Naive thymus-derived CD4-positive, alpha-beta T cell (primary cell): ENCODE data around the gene CAMK1G. TPM values are rescaled to one million over a fixed set of nuclear protein-coding genes. Genes with fewer than 3 reads are reported as not detected.

Experiments
- ATAC-seq: fragments of 150-1000 bp; cut with Tn5 transposase; 2 replicates; pipeline ENCODE4 v1.10.0; 2021; ENCODE audit warnings: mild to moderate bottlenecking, moderate library complexity
- CTCF ChIA-PET: fragments of 350-600 bp; sonication (Branson Sonifier 250); formaldehyde crosslinking; loops from one replicate; lab custom pipeline; 2021; ENCODE audit warnings: antibody characterized with exemption; lab: Charles Lee
- POLR2A ChIA-PET: fragments of 350-600 bp; sonication (Branson Sonifier 250); formaldehyde crosslinking; loops from one replicate; lab custom pipeline; 2021; ENCODE audit warnings: antibody characterized with exemption, inconsistent platforms; lab: Charles Lee
- DNase-seq, 9 donors: peaks; one replicate each; pipeline versions ENCODE4 v3.0.0 to v3.0.0-alpha.2; 2020 to 2022; ENCODE audit warnings: mixed read lengths in 1 of 9
- H3K27ac ChIP-seq: one replicate; pipeline ENCODE4 v1.7.0; 2013; ENCODE audit warnings: mild to moderate bottlenecking, low read depth, low read length, moderate library complexity
- H3K27me3 ChIP-seq, 2 donors: one replicate each; pipeline ENCODE4 v1.7.0; 2013; ENCODE audit warnings: low read length in 2 of 2, mild to moderate bottlenecking in 2 of 2, moderate library complexity in 2 of 2; ENCODE audit not compliant: control insufficient read depth in 2 of 2, insufficient read depth in 2 of 2
- H3K36me3 ChIP-seq, 3 experiments: 1 replicate in 2 of 3; 2 replicates in 1 of 3; pipeline ENCODE4 v1.7.0; 2013; ENCODE audit warnings: low read length in 3 of 3, mild to moderate bottlenecking in 3 of 3, moderate library complexity in 1 of 3; ENCODE audit not compliant: insufficient read depth in 3 of 3, control insufficient read depth in 2 of 3
- H3K4me1 ChIP-seq, 2 donors: one replicate each; pipeline ENCODE4 v1.7.0; 2013; ENCODE audit warnings: low read length in 2 of 2, mild to moderate bottlenecking in 2 of 2, moderate library complexity in 1 of 2; ENCODE audit not compliant: control insufficient read depth in 2 of 2, insufficient read depth in 2 of 2
- H3K4me3 ChIP-seq: 2 replicates; pipeline ENCODE4 v1.7.0; 2013; ENCODE audit warnings: mild to moderate bottlenecking, low read length
- H3K9me3 ChIP-seq, 3 experiments: 1 replicate in 2 of 3; 2 replicates in 1 of 3; pipeline ENCODE4 v1.7.0; 2013; ENCODE audit warnings: low read length in 3 of 3; ENCODE audit not compliant: control insufficient read depth in 2 of 3
- H3K27ac Mint-ChIP-seq, 9 donors: one replicate each; pipeline ENCODE4 v1.8.0; 2020 to 2022; ENCODE audit warnings: mixed read lengths in 9 of 9, mild to moderate bottlenecking in 8 of 9, moderate library complexity in 5 of 9, inconsistent platforms in 2 of 9
- H3K27me3 Mint-ChIP-seq, 5 donors: one replicate each; pipeline ENCODE4 v1.8.0; 2021 to 2022; ENCODE audit warnings: mixed read lengths in 5 of 5, mild to moderate bottlenecking in 1 of 5
- H3K36me3 Mint-ChIP-seq, 5 donors: one replicate each; pipeline ENCODE4 v1.8.0; 2020 to 2022; ENCODE audit warnings: mixed read lengths in 5 of 5, mild to moderate bottlenecking in 3 of 5, inconsistent platforms in 1 of 5
- H3K4me1 Mint-ChIP-seq, 7 donors: one replicate each; pipeline ENCODE4 v1.8.0; 2020 to 2022; ENCODE audit warnings: mixed read lengths in 7 of 7, mild to moderate bottlenecking in 3 of 7, inconsistent platforms in 1 of 7
- H3K4me3 Mint-ChIP-seq, 10 donors: one replicate each; pipeline ENCODE4 v1.8.0; 2020 to 2022; ENCODE audit warnings: mild to moderate bottlenecking in 10 of 10, mixed read lengths in 10 of 10, moderate library complexity in 6 of 10, inconsistent platforms in 2 of 10
- H3K9me3 Mint-ChIP-seq, 11 donors: one replicate each; pipeline ENCODE4 v1.8.0; 2020 to 2022; ENCODE audit warnings: mixed read lengths in 11 of 11, mild to moderate bottlenecking in 4 of 11, inconsistent platforms in 1 of 11, moderate library complexity in 1 of 11
- intact Hi-C, 2 donors: fragments of 100-400 bp; cut with micrococcal nuclease; formaldehyde crosslinking; loops; one replicate each; pipeline ENCODE4 v1.15.1; 2023
- polyA plus RNA-seq, 2 donors: library from polyadenylated mRNA; unstranded; fragments of 300-500 nt; fragmentation: Illumina TruSeq; gene quantifications; one replicate each; pipeline ENCODE4 v1.2.3, GENCODE V29; 2021
- total RNA-seq, 6 experiments: library from RNA in 5 of 6; stranded (reverse) in 5 of 6; gene quantifications; 1 replicate in 5 of 6; 2 replicates in 1 of 6; pipeline ENCODE4 v1.2.3 and lab custom pipeline; 2021 to 2026

Gene CAMK1G
- total and polyA plus RNA-seq, 7 experiments from 2014 or later = not detected

- H3K27ac Mint-ChIP-seq = no peak overlapping the region
- Histone ChIP-seq H3K4me3 (no peak overlapping the region), H3K27me3 (no peaks in the 10 kb centered on the region), H3K4me1 (no peaks in the 10 kb centered on the region), H3K36me3 (no peaks in the 10 kb centered on the region), H3K9me3 (no peaks in the 10 kb centered on the region), H3K27ac (no peak overlapping the region)
- H3K9me3 Mint-ChIP-seq = peaks cover 0 to 1% (median 0%) of the 10 kb centered on the region in 11 donors
- H3K27me3 Mint-ChIP-seq = no peaks in the 10 kb centered on the region
- no peak overlapping the region for H3K4me3 Mint-ChIP-seq
- intact Hi-C loops = no loop called here
- ChIA-PET CTCF (no interaction called here), POLR2A (no interaction called here)
- peaks cover 4 to 13% (median 8%) of the 10 kb centered on the region in 7 donors for H3K4me1 Mint-ChIP-seq
- DNase-seq (no peak), ATAC-seq (no peak)
- peaks cover 0 to 5% (median 0%) of the 10 kb centered on the region in 5 donors for H3K36me3 Mint-ChIP-seq
Observed at GRCh38 chr1:209635850-209636249, 52.3 kb downstream of the CAMK1G start.

- Histone ChIP-seq H3K4me3 (no peak overlapping the region), H3K27ac (no peak overlapping the region)
Observed at GRCh38 chr1:209641832-209642172, 58.3 kb downstream of the CAMK1G start.

GRCh38 chr1:209642816-209643215 is 59.3 kb downstream of the CAMK1G start:
- POLR2A ChIA-PET = no interaction called here
- peaks cover 0 to 5% (median 0%) of the 10 kb centered on the region in 5 donors for H3K36me3 Mint-ChIP-seq
- DNase-seq (no peak), ATAC-seq (no peak)
- no peaks in the 10 kb centered on the region for H3K9me3 ChIP-seq
- no peaks in the 10 kb centered on the region for H3K4me1 ChIP-seq
- H3K4me1 Mint-ChIP-seq = peaks cover 0 to 9% (median 0%) of the 10 kb centered on the region in 7 donors
- no peaks in the 10 kb centered on the region for H3K9me3 Mint-ChIP-seq
- H3K4me3 Mint-ChIP-seq = no peak overlapping the region
- no peaks in the 10 kb centered on the region for H3K27me3 ChIP-seq
- H3K27me3 Mint-ChIP-seq = no peaks in the 10 kb centered on the region
- H3K27ac ChIP-seq = no peak overlapping the region
- intact Hi-C loops = no loop called here
- CTCF ChIA-PET = interaction anchor here (1.5 kb wide), 1 partner anchor 10 kb away, joined by 4 read pairs; the partner anchor contains the start of gene LAMB3
- H3K27ac Mint-ChIP-seq = no peak overlapping the region
- H3K36me3 ChIP-seq = no peaks in the 10 kb centered on the region
- H3K4me3 ChIP-seq = no peak overlapping the region

More at GRCh38 chr1:209641832-209642172, 58.3 kb downstream of the CAMK1G start:
- no peaks in the 10 kb centered on the region for H3K36me3 ChIP-seq
- H3K4me1 Mint-ChIP-seq = peaks cover 0 to 6% (median 0%) of the 10 kb centered on the region in 7 donors
- intact Hi-C loops = no loop called here
- DNase-seq (no peak), ATAC-seq (no peak)
- CTCF ChIA-PET = interaction anchor here (1.5 kb wide), 1 partner anchor 11 kb away, joined by 4 read pairs; the partner anchor contains the start of gene LAMB3
- POLR2A ChIA-PET = no interaction called here
- no peaks in the 10 kb centered on the region for H3K27me3 ChIP-seq
- H3K36me3 Mint-ChIP-seq = peaks cover 0 to 5% (median 0%) of the 10 kb centered on the region in 5 donors
- no peak overlapping the region for H3K4me3 Mint-ChIP-seq
- no peaks in the 10 kb centered on the region for H3K4me1 ChIP-seq
- no peaks in the 10 kb centered on the region for H3K27me3 Mint-ChIP-seq
- H3K27ac Mint-ChIP-seq = no peak overlapping the region
- no peaks in the 10 kb centered on the region for H3K9me3 ChIP-seq
- H3K9me3 Mint-ChIP-seq = no peaks in the 10 kb centered on the region

- Histone ChIP-seq H3K9me3 (no peaks in the 10 kb centered on the region), H3K4me1 (no peaks in the 10 kb centered on the region), H3K36me3 (no peaks in the 10 kb centered on the region), H3K27me3 (no peaks in the 10 kb centered on the region), H3K27ac (no peak overlapping the region), H3K4me3 (no peak overlapping the region)
- no peaks in the 10 kb centered on the region for H3K27me3 Mint-ChIP-seq
- peak overlapping the region in 2 of 9 donors; percentile 2 to 19 for H3K27ac Mint-ChIP-seq
- ChIA-PET POLR2A (interaction anchor here (0.5 kb wide), 1 partner anchor 104 kb away, joined by 4 read pairs; no protein-coding TSS in a partner anchor), CTCF (interaction anchor here (1.1 to 1.5 kb wide), 2 partner anchors 9 to 50 kb away, joined by 3 to 4 read pairs; partner anchors contain the start of gene LAMB3)
- peaks cover 0 to 15% (median 2%) of the 10 kb centered on the region in 7 donors for H3K4me1 Mint-ChIP-seq
- DNase-seq = no peak
- no peak overlapping the region for H3K4me3 Mint-ChIP-seq
- H3K9me3 Mint-ChIP-seq = no peaks in the 10 kb centered on the region
- H3K36me3 Mint-ChIP-seq = no peaks in the 10 kb centered on the region
- intact Hi-C loops = no loop called here
- ATAC-seq = no peak
Observed at GRCh38 chr1:209643285-209644020, 59.9 kb downstream of the CAMK1G start.

- H3K36me3 Mint-ChIP-seq = peaks cover 0 to 2% (median 0%) of the 10 kb centered on the region in 5 donors
- POLR2A ChIA-PET = no interaction called here
- Histone ChIP-seq H3K27me3 (no peaks in the 10 kb centered on the region), H3K9me3 (no peaks in the 10 kb centered on the region), H3K27ac (no peak overlapping the region), H3K4me3 (no peak overlapping the region), H3K4me1 (no peaks in the 10 kb centered on the region), H3K36me3 (no peaks in the 10 kb centered on the region)
- no peaks in the 10 kb centered on the region for H3K27me3 Mint-ChIP-seq
- H3K4me3 Mint-ChIP-seq = no peak overlapping the region
- intact Hi-C loops = no loop called here
- no peak overlapping the region for H3K27ac Mint-ChIP-seq
- no peak for DNase-seq
- peaks cover 6 to 36% (median 7%) of the 10 kb centered on the region in 7 donors for H3K4me1 Mint-ChIP-seq
- ATAC-seq = no peak
- no peaks in the 10 kb centered on the region for H3K9me3 Mint-ChIP-seq
- CTCF ChIA-PET = interaction anchor here (1.2 to 1.3 kb wide), 2 partner anchors 47 to 53 kb away, joined by 3 to 5 read pairs; no protein-coding TSS in a partner anchor
Observed at GRCh38 chr1:209645574-209646452, 62.3 kb downstream of the CAMK1G start.

GRCh38 chr1:209646558-209646957 is 63.0 kb downstream of the CAMK1G start:
- no peak for DNase-seq

More at GRCh38 chr1:209646558-209646957, 63.0 kb downstream of the CAMK1G start:
- no peak overlapping the region for H3K4me3 Mint-ChIP-seq
- Histone ChIP-seq H3K9me3 (no peaks in the 10 kb centered on the region), H3K27me3 (no peaks in the 10 kb centered on the region), H3K27ac (no peak overlapping the region), H3K4me1 (no peaks in the 10 kb centered on the region), H3K36me3 (no peaks in the 10 kb centered on the region), H3K4me3 (no peak overlapping the region)
- H3K27ac Mint-ChIP-seq = peak overlapping the region in 1 of 9 donors; percentile 20
- POLR2A ChIA-PET = no interaction called here
- intact Hi-C loops = no loop called here
- CTCF ChIA-PET = interaction anchor here (1.2 to 1.3 kb wide), 2 partner anchors 46 to 52 kb away, joined by 3 to 5 read pairs; no protein-coding TSS in a partner anchor
- peaks cover 6 to 43% (median 10%) of the 10 kb centered on the region in 7 donors for H3K4me1 Mint-ChIP-seq
- H3K36me3 Mint-ChIP-seq = peaks cover 0 to 4% (median 0%) of the 10 kb centered on the region in 5 donors
- ATAC-seq = no peak
- H3K9me3 Mint-ChIP-seq = no peaks in the 10 kb centered on the region
- H3K27me3 Mint-ChIP-seq = no peaks in the 10 kb centered on the region
